NCI-H1417 treated with DMSO at 0.1 percent for 48 hours (cell line): Measurements from ENCODE around the gene GOLGA8M.
"Not testable (repeated sequence)": the region's sequence is repeated elsewhere in the genome, so short reads cannot be mapped to it uniquely, and the experiment has no call there.

Experiments used
- DNase-seq: peaks from one replicate; lab custom pipeline; 2025; lab: John Stamatoyannopoulos, UW

The GOLGA8M gene

DNA sequence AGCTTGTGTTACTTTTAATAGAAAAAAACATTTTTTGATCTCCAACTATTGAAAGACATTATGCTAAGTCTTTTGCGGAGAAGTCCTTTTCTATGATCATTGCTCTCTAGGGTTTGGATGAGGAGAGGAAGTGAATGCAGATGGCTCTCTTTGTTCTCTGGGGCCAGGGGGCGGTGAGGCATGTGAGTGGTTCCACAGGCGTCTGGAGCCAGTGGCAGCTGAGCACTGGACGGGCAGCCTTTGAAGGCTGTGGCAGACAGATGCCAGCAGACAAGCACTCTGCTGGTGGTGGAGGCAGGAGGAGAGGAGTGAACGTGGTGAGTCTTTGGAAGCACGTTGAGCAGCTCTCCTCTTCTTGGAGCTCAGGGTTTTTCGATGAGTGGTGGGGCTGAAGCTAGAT, 51.5 kb downstream of the GOLGA8M start:
- DNase-seq = not testable (repeated sequence)

DNA sequence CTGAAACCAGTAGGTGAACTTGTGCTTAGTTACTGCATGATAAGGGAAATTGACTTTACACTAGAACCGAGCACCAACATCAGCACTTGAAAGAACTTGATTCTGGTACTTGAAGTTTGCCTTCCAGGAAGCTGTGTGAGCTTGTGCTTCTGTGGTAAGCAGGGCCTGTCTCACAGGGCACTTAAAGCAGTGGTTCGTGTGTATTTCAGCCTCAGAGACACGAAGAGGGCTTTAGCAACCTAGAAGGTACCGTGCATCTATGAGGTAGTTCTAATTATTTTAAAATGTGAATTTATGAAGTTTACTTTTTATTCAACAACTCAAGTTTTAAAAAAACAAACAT, 56.2 kb downstream of the GOLGA8M start:
- not testable (repeated sequence) for DNase-seq

DNA sequence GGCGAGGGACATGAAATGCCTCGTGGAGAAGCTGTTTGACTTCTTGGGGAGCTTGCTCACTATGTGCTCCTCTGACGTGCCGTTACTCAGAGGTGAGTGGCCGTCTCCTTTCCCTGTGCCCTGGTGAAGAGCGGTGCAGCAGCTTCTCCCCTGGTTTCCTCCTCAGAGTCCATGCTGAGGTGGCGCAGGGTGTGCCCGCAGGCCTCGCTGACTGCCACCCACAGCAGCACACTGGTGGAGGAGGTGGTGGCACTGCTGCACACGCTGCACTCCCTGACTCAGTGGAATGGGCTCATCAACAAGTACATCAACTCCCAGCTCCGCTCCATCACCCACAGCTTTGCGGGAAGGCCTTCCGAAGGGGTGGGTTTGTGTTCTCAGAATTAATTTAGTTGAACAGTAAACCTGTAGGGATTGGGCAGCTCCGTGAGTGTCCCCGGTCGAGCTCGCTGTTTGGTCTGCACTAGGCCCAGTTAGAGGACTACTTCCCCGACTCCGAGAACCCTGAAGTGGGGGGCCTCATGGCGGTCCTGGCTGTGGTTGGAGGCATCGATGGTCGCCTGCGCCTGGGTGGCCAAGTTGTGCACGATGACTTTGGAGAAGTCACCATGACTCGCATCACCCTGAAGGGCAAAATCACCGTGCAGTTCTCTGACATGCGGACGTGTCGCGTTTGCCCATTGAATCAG, 56.7 kb downstream of the GOLGA8M start:
- not testable (repeated sequence) for DNase-seq

DNA sequence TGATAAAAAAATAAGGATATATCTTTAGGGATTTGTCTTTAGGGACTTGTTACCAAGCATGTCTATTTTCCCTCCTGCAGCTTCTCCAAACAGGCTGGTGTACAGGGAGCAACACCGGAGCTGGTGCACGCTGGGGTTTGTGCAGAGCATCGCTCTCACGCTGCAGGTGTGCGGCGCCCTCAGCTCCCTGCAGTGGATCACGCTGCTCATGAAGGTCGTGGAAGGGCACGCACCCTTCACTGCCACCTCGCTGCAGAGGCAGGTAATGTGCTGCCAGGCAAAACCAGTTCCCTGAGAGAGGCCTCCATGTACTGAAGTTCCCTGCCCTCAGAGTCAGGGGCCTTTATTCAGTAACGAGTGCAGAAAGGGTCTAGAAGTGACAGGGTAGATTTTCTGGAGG, 58.0 kb downstream of the GOLGA8M start:
- DNase-seq = not testable (repeated sequence)

DNA sequence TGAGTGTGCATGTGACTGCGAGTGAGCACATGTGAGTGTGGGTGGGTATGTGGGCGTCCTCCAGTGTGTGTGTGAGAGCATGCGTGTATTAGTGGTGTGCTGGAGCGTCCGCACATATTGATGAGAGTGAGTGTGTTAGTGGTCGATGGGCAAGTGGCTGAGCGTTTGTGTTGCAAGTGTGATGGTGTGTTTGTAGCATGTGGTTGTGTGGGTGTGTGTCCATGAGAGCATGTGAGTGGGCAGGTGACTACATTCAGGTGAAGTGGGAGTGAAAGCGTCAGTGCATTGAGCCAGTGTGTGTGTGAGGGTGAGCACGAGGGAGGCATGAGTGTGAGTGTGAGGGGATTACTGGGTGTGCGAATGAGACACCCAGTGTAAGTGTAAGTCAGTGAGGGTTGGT, 59.7 kb downstream of the GOLGA8M start:
- DNase-seq = not testable (repeated sequence)
